HEK293 (cell line): Measurements from ENCODE around the gene UROC1.

Experiments
- BCL11A ChIP-seq: fragments of 450-650 bp; formaldehyde crosslinking; IDR thresholded peaks from 2 replicates; pipeline ENCODE4 v1.5.1; 2016; ENCODE audit warnings: low read depth, missing biosample characterization, missing genetic modification characterization
- OSR2 ChIP-seq: fragments of 450-650 bp; formaldehyde crosslinking; IDR thresholded peaks from 2 replicates; pipeline ENCODE4 v1.5.1; 2016; ENCODE audit warnings: missing biosample characterization, missing genetic modification characterization
- REPIN1 ChIP-seq: fragments of 450-650 bp; formaldehyde crosslinking; IDR thresholded peaks from 2 replicates; pipeline ENCODE4 v1.5.1; 2017; ENCODE audit warnings: missing biosample characterization, missing genetic modification characterization, low read depth
- ZBTB21 ChIP-seq: fragments of 450-650 bp; formaldehyde crosslinking; IDR thresholded peaks from 2 replicates; pipeline ENCODE4 v1.5.1; 2017; ENCODE audit warnings: missing biosample characterization, missing genetic modification characterization
- ZFHX2 ChIP-seq: fragments of 450-650 bp; formaldehyde crosslinking; conservative IDR thresholded peaks from 2 replicates; pipeline ENCODE4 v1.5.1; 2016; ENCODE audit warnings: missing biosample characterization, missing genetic modification characterization
- ZNF140 ChIP-seq: fragments of 450-650 bp; formaldehyde crosslinking; IDR thresholded peaks from 2 replicates; pipeline ENCODE4 v1.5.1; 2016; ENCODE audit warnings: missing biosample characterization, missing genetic modification characterization
- ZNF174 ChIP-seq: fragments of 450-650 bp; formaldehyde crosslinking; IDR thresholded peaks from 2 replicates; pipeline ENCODE4 v1.5.0; 2017; ENCODE audit warnings: missing biosample characterization, mild to moderate bottlenecking, missing genetic modification characterization
- ZNF2 ChIP-seq: fragments of 450-650 bp; formaldehyde crosslinking; IDR thresholded peaks from 2 replicates; pipeline ENCODE4 v1.5.1; 2016; ENCODE audit warnings: missing biosample characterization, missing genetic modification characterization
- ZNF280C ChIP-seq: fragments of 450-650 bp; formaldehyde crosslinking; IDR thresholded peaks from 2 replicates; pipeline ENCODE4 v1.5.1; 2016; ENCODE audit warnings: missing biosample characterization, missing genetic modification characterization
- ZNF302 ChIP-seq: fragments of 450-650 bp; formaldehyde crosslinking; IDR thresholded peaks from 2 replicates; pipeline ENCODE4 v1.5.1; 2016; ENCODE audit warnings: missing biosample characterization, missing genetic modification characterization, low read depth
- ZNF366 ChIP-seq: fragments of 450-650 bp; formaldehyde crosslinking; conservative IDR thresholded peaks from 2 replicates; pipeline ENCODE4 v1.5.1; 2016; ENCODE audit warnings: missing biosample characterization, missing genetic modification characterization
- ZNF37A ChIP-seq: fragments of 450-650 bp; IDR thresholded peaks from 2 replicates; pipeline ENCODE4 v1.5.1; 2018; ENCODE audit warnings: missing biosample characterization, missing genetic modification characterization
- ZNF416 ChIP-seq: fragments of 450-650 bp; formaldehyde crosslinking; IDR thresholded peaks from 2 replicates; pipeline ENCODE4 v1.5.1; 2016; ENCODE audit warnings: missing biosample characterization, missing genetic modification characterization
- ZNF518A ChIP-seq: fragments of 450-650 bp; formaldehyde crosslinking; conservative IDR thresholded peaks from 2 replicates; pipeline ENCODE4 v1.5.1; 2016; ENCODE audit warnings: low read depth, missing biosample characterization, missing genetic modification characterization
- ZNF549 ChIP-seq: fragments of 450-650 bp; IDR thresholded peaks from 2 replicates; pipeline ENCODE4 v1.5.1; 2018; ENCODE audit warnings: missing biosample characterization, missing genetic modification characterization, mild to moderate bottlenecking, inconsistent platforms, moderate library complexity
- ZNF560 ChIP-seq: fragments of 450-650 bp; formaldehyde crosslinking; IDR thresholded peaks from 2 replicates; pipeline ENCODE4 v1.5.1; 2017; ENCODE audit warnings: missing biosample characterization, missing genetic modification characterization, borderline replicate concordance
- ZNF660 ChIP-seq: fragments of 450-650 bp; IDR thresholded peaks from 2 replicates; pipeline ENCODE4 v1.5.1; 2018; ENCODE audit warnings: missing biosample characterization, mild to moderate bottlenecking, missing genetic modification characterization
- ZNF768 ChIP-seq: fragments of 450-650 bp; formaldehyde crosslinking; IDR thresholded peaks from 2 replicates; pipeline ENCODE4 v1.5.1; 2018; ENCODE audit warnings: missing biosample characterization, mild to moderate bottlenecking, missing genetic modification characterization
- ZNF777 ChIP-seq: fragments of 450-650 bp; formaldehyde crosslinking; IDR thresholded peaks from 2 replicates; pipeline ENCODE4 v1.5.1; 2017; ENCODE audit warnings: missing biosample characterization, missing genetic modification characterization, borderline replicate concordance
- TF ChIP-seq, protein P1 (sequence below): fragments of 450-650 bp; formaldehyde crosslinking; IDR thresholded peaks from 2 replicates; pipeline ENCODE4 v1.5.1; 2016; ENCODE audit warnings: missing biosample characterization, missing genetic modification characterization
- TF ChIP-seq, protein P2 (sequence below): fragments of 450-650 bp; formaldehyde crosslinking; IDR thresholded peaks from 2 replicates; pipeline ENCODE4 v1.5.1; 2016; ENCODE audit warnings: missing biosample characterization, missing genetic modification characterization
- TF ChIP-seq, protein P3 (sequence below): fragments of 450-650 bp; formaldehyde crosslinking; IDR thresholded peaks from 2 replicates; pipeline ENCODE4 v1.5.1; 2016; ENCODE audit warnings: missing biosample characterization, missing genetic modification characterization

Gene UROC1

DNA sequence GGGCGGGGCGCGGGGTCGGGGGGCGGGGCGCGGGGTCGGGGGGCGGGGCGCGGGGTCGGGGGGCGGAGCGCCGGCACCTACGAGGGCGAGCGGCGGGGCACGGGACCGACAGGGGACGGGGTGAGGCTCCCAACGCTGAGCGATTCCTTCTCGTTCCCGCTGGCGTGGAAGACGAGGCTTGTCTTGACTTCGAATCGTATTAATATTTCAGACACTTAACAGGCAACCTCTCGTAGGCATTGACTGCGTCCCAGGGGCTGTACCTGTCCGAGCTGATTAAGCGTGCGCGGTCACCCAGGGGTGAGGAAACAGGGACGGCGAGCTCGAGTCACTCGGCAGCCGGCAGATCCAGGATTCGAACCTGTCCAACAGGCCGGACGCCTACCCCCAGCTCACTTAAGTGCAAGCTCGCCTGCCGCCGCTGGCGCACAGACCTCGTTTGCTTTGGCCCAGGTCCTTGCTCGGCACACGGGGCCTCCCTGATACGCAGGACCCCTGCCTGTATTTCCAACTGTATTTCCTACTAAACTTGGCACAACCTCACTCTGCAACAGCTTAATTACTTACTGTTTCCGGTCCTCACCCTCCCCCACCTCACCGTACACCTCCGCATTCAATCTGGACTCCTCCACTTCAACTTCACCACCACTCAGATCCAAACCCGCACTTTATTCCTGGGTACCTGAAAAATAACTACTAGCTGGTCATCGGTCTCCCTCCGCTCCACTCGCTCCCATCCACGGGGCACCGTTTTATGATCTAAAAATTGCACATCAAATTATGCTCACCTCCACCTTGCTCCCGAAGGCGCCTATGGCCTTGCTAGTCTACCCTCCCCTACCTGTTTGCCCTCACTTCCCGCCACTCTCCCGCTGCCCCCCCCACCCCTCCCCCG lies 41.2 kb downstream of the UROC1 start (continued):
- TF ChIP-seq ZNF280C: no peak
- no peak for TF ChIP-seq ZNF518A (tag by site-specific recombination)
- TF ChIP-seq ZNF549 (tag by site-specific recombination): no peak
- no peak for TF ChIP-seq ZNF174
- TF ChIP-seq REPIN1 (tag by site-specific recombination): no peak
- TF ChIP-seq, protein P1, sequence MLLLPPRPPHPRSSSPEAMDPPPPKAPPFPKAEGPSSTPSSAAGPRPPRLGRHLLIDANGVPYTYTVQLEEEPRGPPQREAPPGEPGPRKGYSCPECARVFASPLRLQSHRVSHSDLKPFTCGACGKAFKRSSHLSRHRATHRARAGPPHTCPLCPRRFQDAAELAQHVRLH: peak; percentile 25; the same call in 1 of the 2 replicates
- no peak for TF ChIP-seq OSR2
- no peak for TF ChIP-seq ZNF560 (tag by site-specific recombination)
- no peak for TF ChIP-seq ZNF768 (tag by site-specific recombination)
- TF ChIP-seq ZNF302 (tag by site-specific recombination): no peak
- TF ChIP-seq ZNF416 (tag by site-specific recombination): no peak
- no peak for TF ChIP-seq ZNF660 (tag by site-specific recombination)
- no peak for TF ChIP-seq BCL11A (tag by site-specific recombination)
- TF ChIP-seq, protein P2, sequence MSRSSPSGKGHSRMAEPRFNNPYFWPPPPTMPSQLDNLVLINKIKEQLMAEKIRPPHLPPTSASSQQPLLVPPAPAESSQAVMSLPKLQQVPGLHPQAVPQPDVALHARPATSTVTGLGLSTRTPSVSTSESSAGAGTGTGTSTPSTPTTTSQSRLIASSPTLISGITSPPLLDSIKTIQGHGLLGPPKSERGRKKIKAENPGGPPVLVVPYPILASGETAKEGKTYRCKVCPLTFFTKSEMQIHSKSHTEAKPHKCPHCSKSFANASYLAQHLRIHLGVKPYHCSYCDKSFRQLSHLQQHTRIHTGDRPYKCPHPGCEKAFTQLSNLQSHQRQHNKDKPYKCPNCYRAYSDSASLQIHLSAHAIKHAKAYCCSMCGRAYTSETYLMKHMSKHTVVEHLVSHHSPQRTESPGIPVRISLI (tag by site-specific recombination): no peak
- TF ChIP-seq ZFHX2 (tag by site-specific recombination): peak; percentile 46; the same call in 1 of the 2 replicates
- TF ChIP-seq ZNF777: no peak; the same call in 1 of the 2 replicates
- TF ChIP-seq ZBTB21 (tag by site-specific recombination): no peak
- TF ChIP-seq ZNF2 (tag by site-specific recombination): peak; percentile 57; the same call in 1 of the 2 replicates
- TF ChIP-seq ZNF37A (tag by site-specific recombination): no peak
- TF ChIP-seq, protein P3, sequence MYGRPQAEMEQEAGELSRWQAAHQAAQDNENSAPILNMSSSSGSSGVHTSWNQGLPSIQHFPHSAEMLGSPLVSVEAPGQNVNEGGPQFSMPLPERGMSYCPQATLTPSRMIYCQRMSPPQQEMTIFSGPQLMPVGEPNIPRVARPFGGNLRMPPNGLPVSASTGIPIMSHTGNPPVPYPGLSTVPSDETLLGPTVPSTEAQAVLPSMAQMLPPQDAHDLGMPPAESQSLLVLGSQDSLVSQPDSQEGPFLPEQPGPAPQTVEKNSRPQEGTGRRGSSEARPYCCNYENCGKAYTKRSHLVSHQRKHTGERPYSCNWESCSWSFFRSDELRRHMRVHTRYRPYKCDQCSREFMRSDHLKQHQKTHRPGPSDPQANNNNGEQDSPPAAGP: no peak
- no peak for TF ChIP-seq ZNF366
- no peak for TF ChIP-seq ZNF140 (tag by site-specific recombination)
